ENCODE results near the gene ACP7. TPM values are rescaled to one million over a fixed set of nuclear protein-coding genes. Genes with fewer than 3 reads are reported as not detected.

The ACP7 gene
- total and polyA plus RNA-seq, 2 of the 4 experiments (the other 2 are of a cell fraction) = not detected

- Histone ChIP-seq H3K4ac (ENCODE audit: low read depth, low read length) (peak overlapping the region; percentile 29; the same call in 1 of the 2 replicates), H3K4me3 (ENCODE audit: insufficient read depth, low read depth, low read length) (no peak overlapping the region), H3K4me1 (ENCODE audit: control insufficient read depth, insufficient read depth, low read length) (peaks cover 2% of the 10 kb centered on the region; the same call in 1 of the 2 replicates), H4K8ac (ENCODE audit: low read depth in 2 of 2, low read length in 2 of 2) (peak overlapping the region in 1 of 2 experiments; percentile 13; a peak in 1 of 4 replicates), H2BK5ac (ENCODE audit: low read depth, low read length, poor library complexity, severe bottlenecking) (no peak overlapping the region), H3K79me1 (ENCODE audit: low read depth in 1 of 2, low read length in 2 of 2) (no peaks in the 10 kb centered on the region), H3K4me2 (ENCODE audit: low read depth, low read length) (no peak overlapping the region), H4K91ac (ENCODE audit: insufficient read depth, low read depth, low read length) (no peak overlapping the region), H3K56ac (ENCODE audit: extremely low read depth, insufficient read depth, low read length) (no peak overlapping the region), H2BK20ac (ENCODE audit: low read depth, low read length) (no peak overlapping the region), H2BK120ac (ENCODE audit: low read depth, low read length) (no peak overlapping the region), H3K9ac (ENCODE audit: low read depth, low read length) (no peak overlapping the region), H3K36me3 (ENCODE audit: control insufficient read depth, insufficient read depth, low read length) (no peaks in the 10 kb centered on the region), H2AK5ac (ENCODE audit: low read depth, low read length) (peak overlapping the region; percentile 51), H3K27ac (ENCODE audit: insufficient read depth, low read length) (no peak overlapping the region), H4K20me1 (ENCODE audit: insufficient read depth, low read length) (no peaks in the 10 kb centered on the region), H3K9me1 (ENCODE audit: insufficient read depth, low read length) (peaks cover 13% of the 10 kb centered on the region), H2BK15ac (ENCODE audit: low read depth, low read length) (no peak overlapping the region), H2AFZ (replicated peaks; ENCODE audit: low read length, poor library complexity) (peak overlapping the region; percentile 78), H3K18ac (ENCODE audit: low read depth, low read length) (no peak overlapping the region), H4K5ac (ENCODE audit: low read depth, low read length) (no peak overlapping the region), H3K23ac (ENCODE audit: low read depth, low read length) (no peak overlapping the region), H3K9me3 (ENCODE audit: control insufficient read depth, insufficient read depth, low read length) (0 out of 2 replicates have a peak, but pooled peaks cover 2% of the 10 kb centered on the region), H3K14ac (replicated peaks; ENCODE audit: low read depth, low read length) (no peak overlapping the region), H2AK9ac (replicated peaks; ENCODE audit: low read depth, low read length, poor library complexity) (no peak overlapping the region), H3K27me3 (ENCODE audit: control insufficient read depth, insufficient read depth, low read length) (no peaks in the 10 kb centered on the region; the same call in 1 of the 2 replicates)
- CTCF ChIA-PET = no interaction called here
- WGBS, 2 experiments (ENCODE audit: extremely low coverage in 2 of 2, insufficient read length in 1 of 2) = no CpG with 5 or more reads among the region's 5 CpGs
- BruUV-seq (replicated peaks) = no TSS peak
- peak; percentile 32 for DNase-seq
- dilution Hi-C loops (cut with HindIII; ENCODE audit: low sequenced_read_pairs, unreplicated experiment) (no loop called here), intact Hi-C loops (cut with micrococcal nuclease) (no loop called here), in situ Hi-C loops (cut with MboI; ENCODE audit: low sequenced_read_pairs) (no loop called here)
- ATAC-seq (ENCODE audit: low read depth) = peak; percentile 40; the same call in 1 of the 2 replicates
- TF ChIP-seq CEBPB (IDR thresholded peaks at IDR 0.05; ENCODE audit: low read depth, low read length) (no peak), RFX5 (IDR thresholded peaks at IDR 0.05; ENCODE audit: low read depth, low read length) (no peak), CTCF (conservative IDR thresholded peaks at IDR 0.05; ENCODE audit: low read depth, low read length) (no peak), RCOR1 (IDR thresholded peaks at IDR 0.05; ENCODE audit: insufficient replicate concordance, low read length) (no peak), POLR2A (IDR thresholded peaks at IDR 0.05; ENCODE audit: low read depth, low read length) (no peak), FOS (IDR thresholded peaks at IDR 0.05; ENCODE audit: low read depth, low read length) (no peak), ELK1 (IDR thresholded peaks at IDR 0.05; ENCODE audit: borderline replicate concordance, low read depth, low read length) (no peak), RAD21 (IDR thresholded peaks at IDR 0.05; ENCODE audit: low read length) (no peak), CHD1 (IDR thresholded peaks at IDR 0.05; ENCODE audit: low read depth, low read length) (no peak), SMC3 (IDR thresholded peaks at IDR 0.05; ENCODE audit: low read depth, low read length) (no peak), BHLHE40 (IDR thresholded peaks at IDR 0.05; ENCODE audit: low read depth, low read length) (no peak), MAFK (IDR thresholded peaks at IDR 0.05; ENCODE audit: low read depth, low read length) (no peak), NFE2L2 (IDR thresholded peaks at IDR 0.05; ENCODE audit: low read depth, low read length) (no peak), MXI1 (IDR thresholded peaks at IDR 0.05; ENCODE audit: borderline replicate concordance, low read depth, low read length) (no peak), USF2 (IDR thresholded peaks at IDR 0.05; ENCODE audit: low read depth, low read length) (no peak), MAZ (IDR thresholded peaks at IDR 0.05; ENCODE audit: borderline replicate concordance, low read depth, low read length) (no peak)
- POLR2A ChIA-PET (ENCODE audit: unreplicated experiment) = no interaction called here
Measured at GRCh38 chr19:39070888-39071287, 13.3 kb upstream of the ACP7 start.
